GM13976 (cell line): ENCODE data around the gene KRTAP10-3.

Source experiments
- DNase-seq: peaks from one replicate; pipeline ENCODE4 v3.0.0; 2012; ENCODE audit warnings: low spot score
- CTCF ChIP-seq: IDR thresholded peaks from 2 replicates; pipeline ENCODE4 v1.5.1; 2012; ENCODE audit warnings: borderline replicate concordance, mild to moderate bottlenecking; ENCODE audit not compliant: insufficient read depth; ENCODE audit errors: extremely low read depth, missing control alignments, control extremely low read depth
- in situ Hi-C: fragments of 300-500 bp; cut with MboI; formaldehyde crosslinking; loops from one replicate; pipeline ENCODE4 v1.12.0; 2022; ENCODE audit warnings: low sequenced_read_pairs, mixed read lengths, inconsistent platforms; ENCODE audit not compliant: unreplicated experiment

KRTAP10-3 gene

DNA sequence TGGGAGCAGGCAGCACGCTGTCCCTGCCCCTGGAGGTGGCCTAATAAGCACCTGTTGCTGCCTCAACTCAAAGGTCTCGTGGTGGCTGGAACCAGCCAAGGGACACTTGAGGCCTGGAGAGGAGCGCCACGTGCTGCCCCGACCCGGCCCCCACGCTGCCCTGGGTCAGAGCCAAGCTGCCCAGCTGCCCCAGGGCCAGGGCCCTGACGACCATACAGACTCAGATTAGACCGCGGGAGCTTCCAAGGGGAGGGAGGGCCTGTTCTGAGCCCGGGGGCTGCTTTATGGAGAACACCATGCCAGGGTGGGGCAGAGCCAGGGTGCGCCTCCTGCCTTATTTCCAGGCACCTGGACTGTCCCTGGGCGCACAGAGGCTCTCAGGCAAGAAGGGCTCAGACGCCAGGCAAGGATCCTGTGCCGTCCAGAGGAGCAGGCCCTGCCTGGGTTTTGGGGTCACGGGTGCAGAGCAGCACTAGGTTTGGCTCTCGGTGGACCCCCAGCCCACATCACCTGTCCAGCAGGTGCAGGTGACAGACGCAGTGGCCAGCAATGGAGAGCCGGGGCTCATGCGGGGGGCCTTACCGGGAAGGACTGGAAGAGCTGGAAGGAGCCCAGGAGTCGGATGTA, 37.2 kb downstream of the KRTAP10-3 start:
- TF ChIP-seq CTCF = no peak
- in situ Hi-C loops = no loop called here
- DNase-seq = no peak

- no peak for DNase-seq
- in situ Hi-C loops = no loop called here
Observed at GRCh38 chr21:44520326-44521300, 38.0 kb downstream of the KRTAP10-3 start.

DNA sequence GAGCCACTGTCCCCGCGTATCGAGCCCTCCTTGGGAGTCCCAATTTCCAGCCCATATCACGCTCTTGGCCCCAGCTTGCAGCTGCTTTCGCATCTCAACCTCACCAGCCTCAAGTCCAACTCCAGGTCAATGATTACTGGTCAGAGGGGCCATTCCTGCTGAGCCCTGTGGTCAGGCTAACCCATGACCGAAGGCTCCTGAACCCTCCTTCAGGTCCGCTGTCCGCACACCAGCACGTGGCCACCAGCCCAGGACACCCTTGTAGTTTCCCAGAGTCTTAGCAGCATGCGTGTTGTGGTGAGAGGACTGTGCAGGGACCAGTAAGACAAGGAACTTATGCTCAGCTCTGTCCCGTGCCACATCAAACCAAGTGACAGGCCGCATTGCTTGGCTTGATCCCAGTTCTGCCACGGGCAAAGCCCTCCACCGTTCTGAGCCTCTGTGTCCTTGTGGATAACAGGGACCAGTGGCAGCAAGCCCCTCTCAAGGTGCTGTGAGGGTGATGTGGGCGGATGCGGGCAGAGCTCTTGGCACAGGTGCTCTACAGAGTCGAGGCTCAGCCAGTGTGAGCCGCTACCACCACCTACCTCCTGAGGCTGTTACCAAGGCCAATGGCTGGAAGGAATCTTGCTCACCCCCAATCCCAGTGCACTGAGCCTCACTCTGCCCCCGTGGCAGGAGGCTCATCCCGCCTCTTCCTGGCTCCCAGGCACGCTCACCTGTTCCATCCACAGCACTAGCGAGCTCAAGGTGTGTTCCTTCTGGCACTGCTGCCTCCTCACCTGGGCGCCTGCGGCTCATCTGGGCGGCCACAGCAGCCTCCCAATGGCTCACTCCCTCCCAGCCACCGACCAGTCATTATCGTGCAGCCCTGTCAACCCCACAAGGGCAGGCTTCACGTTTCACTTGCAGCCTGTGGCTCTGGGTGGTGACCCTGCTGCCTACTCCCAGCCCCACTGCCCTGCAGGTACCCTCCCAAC, 39.0 kb downstream of the KRTAP10-3 start:
- in situ Hi-C loops = no loop called here
- DNase-seq = no peak

More at GRCh38 chr21:44520326-44521300, 38.0 kb downstream of the KRTAP10-3 start:
- TF ChIP-seq CTCF = no peak

DNA sequence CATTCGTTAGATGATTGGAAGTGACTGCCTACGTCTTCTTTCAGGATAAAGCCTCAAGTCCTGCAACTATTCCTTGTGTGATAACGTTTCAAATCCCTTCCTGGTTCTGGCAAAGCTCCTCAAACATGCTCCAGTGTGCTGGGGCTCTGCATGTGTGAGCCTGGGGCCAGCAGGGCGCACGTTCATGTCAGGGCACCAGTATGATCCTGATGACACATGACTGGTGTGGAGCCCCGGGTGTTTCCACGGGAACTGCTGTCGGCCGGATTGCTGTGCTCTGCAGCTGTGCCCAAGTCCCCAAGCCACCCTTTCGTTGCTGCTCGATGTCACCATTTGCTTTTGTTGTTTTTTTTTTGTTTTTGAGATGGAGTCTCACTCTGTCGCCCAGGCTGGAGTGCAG, 39.9 kb downstream of the KRTAP10-3 start:
- TF ChIP-seq CTCF = no peak
- in situ Hi-C loops = no loop called here
- DNase-seq = no peak

More for the DNA sequence above, 39.0 kb downstream of the KRTAP10-3 start:
- no peak for TF ChIP-seq CTCF

DNA sequence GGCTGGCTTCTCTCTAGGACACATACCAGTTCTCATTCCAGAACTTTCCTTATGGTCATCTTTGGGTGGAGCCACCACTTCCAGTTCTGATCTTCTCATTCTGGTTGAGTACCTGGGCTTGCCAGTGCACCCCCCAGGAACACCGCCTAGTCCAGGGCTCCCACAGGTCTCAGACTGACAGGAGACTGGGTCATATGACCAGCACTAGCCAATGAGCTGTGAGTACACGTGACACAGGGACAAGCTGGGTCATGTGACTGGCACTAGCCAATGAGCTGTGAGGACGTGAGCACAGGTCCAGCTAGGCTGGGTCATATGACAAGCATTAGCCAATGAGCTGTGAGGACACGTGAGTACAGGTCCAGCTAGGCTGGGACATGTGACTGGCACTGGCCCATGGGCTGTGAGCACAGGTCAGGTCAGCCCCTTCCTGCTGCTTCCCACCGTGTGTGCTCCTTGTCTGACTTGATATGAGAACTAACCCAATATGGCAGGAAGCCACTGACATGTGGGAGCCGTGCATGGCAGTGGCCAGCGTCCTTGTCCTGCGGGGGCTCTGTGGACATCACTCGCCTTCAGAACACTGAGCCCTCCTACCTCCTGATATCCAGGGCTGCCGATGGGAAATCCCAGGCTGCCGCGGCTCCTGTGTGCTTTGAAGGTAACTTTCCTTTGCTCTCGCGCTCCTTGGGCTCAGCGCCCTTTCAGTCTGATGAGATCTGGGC, 41.3 kb downstream of the KRTAP10-3 start:
- no peak for DNase-seq
- no peak for TF ChIP-seq CTCF
- in situ Hi-C loops = no loop called here

DNA sequence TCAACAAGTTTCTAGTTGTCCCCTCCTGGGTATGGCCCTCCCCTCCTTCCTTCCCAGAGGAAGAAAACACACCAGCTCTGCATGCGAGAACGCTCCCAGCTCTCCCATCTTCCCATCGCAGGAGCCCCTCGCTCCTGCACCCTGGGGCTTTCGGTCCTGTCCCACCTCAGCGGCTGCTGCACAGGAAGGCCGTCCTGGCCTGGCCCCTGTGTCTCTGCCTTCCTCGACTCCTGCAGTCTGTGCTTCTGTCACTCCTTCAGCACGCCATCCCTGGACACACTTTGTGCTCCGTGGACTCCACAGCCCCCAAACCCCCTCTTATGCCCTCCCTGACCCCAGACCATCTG, 41.8 kb downstream of the KRTAP10-3 start:
- TF ChIP-seq CTCF = no peak
- no peak for DNase-seq
- in situ Hi-C loops = no loop called here
